Mammary epithelial cell (primary cell): ENCODE data around the gene DNM2.

ENCODE experiments used
- EZH2 ChIP-seq: IDR thresholded peaks from 2 replicates; pipeline ENCODE4 v1.6.1; 2012; ENCODE audit warnings: low read length, inconsistent platforms, borderline replicate concordance
- TF ChIP-seq, protein P1 (sequence below), 2 donors: IDR thresholded peaks in 1 of 2; conservative IDR thresholded peaks in 1 of 2; 2 replicates each; pipeline ENCODE4 v1.5.1; 2011 to 2012; ENCODE audit warnings: inconsistent platforms in 2 of 2, low read length in 2 of 2, mild to moderate bottlenecking in 2 of 2, control low read depth in 1 of 2, low read depth in 1 of 2; ENCODE audit not compliant: insufficient read depth in 1 of 2; ENCODE audit errors: extremely low read depth in 1 of 2

DNA sequence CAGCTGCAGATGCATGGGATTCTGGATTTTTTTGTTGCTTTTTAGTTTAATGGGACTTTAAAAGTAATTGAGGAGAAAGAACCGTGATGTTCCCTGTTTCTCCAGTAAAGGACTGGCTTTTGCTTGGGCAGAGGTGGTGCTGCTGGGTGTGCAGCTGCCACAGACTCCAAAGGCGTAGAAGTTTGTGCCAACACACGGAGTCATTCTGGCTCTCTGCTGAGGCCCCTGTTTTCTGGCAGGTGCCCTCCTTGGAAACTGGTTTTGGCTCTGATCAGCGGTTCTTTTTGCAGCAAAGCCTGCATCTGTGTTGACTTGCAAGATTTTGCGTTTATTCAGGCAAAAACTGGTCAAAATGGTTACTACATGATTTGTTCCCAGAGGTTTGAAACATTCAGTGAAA lies 32.7 kb upstream of the DNM2 start:
- TF ChIP-seq, protein P1, sequence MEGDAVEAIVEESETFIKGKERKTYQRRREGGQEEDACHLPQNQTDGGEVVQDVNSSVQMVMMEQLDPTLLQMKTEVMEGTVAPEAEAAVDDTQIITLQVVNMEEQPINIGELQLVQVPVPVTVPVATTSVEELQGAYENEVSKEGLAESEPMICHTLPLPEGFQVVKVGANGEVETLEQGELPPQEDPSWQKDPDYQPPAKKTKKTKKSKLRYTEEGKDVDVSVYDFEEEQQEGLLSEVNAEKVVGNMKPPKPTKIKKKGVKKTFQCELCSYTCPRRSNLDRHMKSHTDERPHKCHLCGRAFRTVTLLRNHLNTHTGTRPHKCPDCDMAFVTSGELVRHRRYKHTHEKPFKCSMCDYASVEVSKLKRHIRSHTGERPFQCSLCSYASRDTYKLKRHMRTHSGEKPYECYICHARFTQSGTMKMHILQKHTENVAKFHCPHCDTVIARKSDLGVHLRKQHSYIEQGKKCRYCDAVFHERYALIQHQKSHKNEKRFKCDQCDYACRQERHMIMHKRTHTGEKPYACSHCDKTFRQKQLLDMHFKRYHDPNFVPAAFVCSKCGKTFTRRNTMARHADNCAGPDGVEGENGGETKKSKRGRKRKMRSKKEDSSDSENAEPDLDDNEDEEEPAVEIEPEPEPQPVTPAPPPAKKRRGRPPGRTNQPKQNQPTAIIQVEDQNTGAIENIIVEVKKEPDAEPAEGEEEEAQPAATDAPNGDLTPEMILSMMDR (conservative IDR thresholded peaks at IDR 0.05 in 1 of 2, IDR thresholded peaks at IDR 0.05 in 1 of 2; ENCODE audit: extremely low read depth in 1 of 2, insufficient read depth in 1 of 2, low read depth in 1 of 2, low read length in 2 of 2) = no peak
- no peak for TF ChIP-seq EZH2
